COLO829 (cell line): Measurements from ENCODE around the gene CLASP1.
"Not testable (repeated sequence)": the region's sequence is repeated elsewhere in the genome, so short reads cannot be mapped to it uniquely, and the experiment has no call there.

Source experiments
- DNase-seq: peaks from one replicate; pipeline ENCODE4 v3.0.0; 2012; ENCODE audit warnings: low spot score

CLASP1 gene

GRCh38 chr2:121471532-121472469 is 177.5 kb downstream of the CLASP1 start:
- DNase-seq: no peak

- DNase-seq: no peak
These were observed 178.3 kb downstream of the CLASP1 start for GRCh38 chr2:121470917-121471316.

GRCh38 chr2:121469356-121469755 is 179.9 kb downstream of the CLASP1 start:
- DNase-seq: no peak

GRCh38 chr2:121468936-121469335 is 180.3 kb downstream of the CLASP1 start:
- no peak for DNase-seq

- no peak for DNase-seq
These were observed 190.0 kb downstream of the CLASP1 start for GRCh38 chr2:121459291-121459690.

- DNase-seq: no peak
These were observed 192.9 kb downstream of the CLASP1 start for GRCh38 chr2:121456325-121456724.

- DNase-seq: no peak
These were observed 193.8 kb downstream of the CLASP1 start for GRCh38 chr2:121455446-121455845.

GRCh38 chr2:121454549-121455090 is 194.6 kb downstream of the CLASP1 start:
- DNase-seq: no peak

- no peak for DNase-seq
These were observed 197.9 kb downstream of the CLASP1 start for GRCh38 chr2:121451398-121451797.

- no peak for DNase-seq
These were observed 199.0 kb downstream of the CLASP1 start for GRCh38 chr2:121450301-121450700.

- DNase-seq: no peak
These were observed 202.5 kb downstream of the CLASP1 start for GRCh38 chr2:121446647-121447241.

GRCh38 chr2:121442889-121443288 is 206.4 kb downstream of the CLASP1 start:
- no peak for DNase-seq

GRCh38 chr2:121438290-121438689 is 211.0 kb downstream of the CLASP1 start:
- DNase-seq: not testable (repeated sequence)

GRCh38 chr2:121436918-121437317 is 212.3 kb downstream of the CLASP1 start:
- no peak for DNase-seq

GRCh38 chr2:121435790-121436189 is 213.5 kb downstream of the CLASP1 start:
- no peak for DNase-seq

- no peak for DNase-seq
These were observed 218.0 kb downstream of the CLASP1 start for GRCh38 chr2:121431214-121431613.

- DNase-seq: no peak
These were observed 219.2 kb downstream of the CLASP1 start for GRCh38 chr2:121429927-121430520.

GRCh38 chr2:121429119-121429903 is 220.0 kb downstream of the CLASP1 start:
- no peak for DNase-seq

GRCh38 chr2:121427187-121427689 is 222.0 kb downstream of the CLASP1 start:
- DNase-seq: no peak

- no peak for DNase-seq
These were observed 228.8 kb downstream of the CLASP1 start for GRCh38 chr2:121420486-121420885.

- no peak for DNase-seq
These were observed 230.1 kb downstream of the CLASP1 start for GRCh38 chr2:121419081-121419699.
